ENCODE results near the gene GRIA3.
"Not testable (repeated sequence)": the region's sequence is repeated elsewhere in the genome, so short reads cannot be mapped to it uniquely, and the experiment has no call there.

Gene GRIA3

DNA sequence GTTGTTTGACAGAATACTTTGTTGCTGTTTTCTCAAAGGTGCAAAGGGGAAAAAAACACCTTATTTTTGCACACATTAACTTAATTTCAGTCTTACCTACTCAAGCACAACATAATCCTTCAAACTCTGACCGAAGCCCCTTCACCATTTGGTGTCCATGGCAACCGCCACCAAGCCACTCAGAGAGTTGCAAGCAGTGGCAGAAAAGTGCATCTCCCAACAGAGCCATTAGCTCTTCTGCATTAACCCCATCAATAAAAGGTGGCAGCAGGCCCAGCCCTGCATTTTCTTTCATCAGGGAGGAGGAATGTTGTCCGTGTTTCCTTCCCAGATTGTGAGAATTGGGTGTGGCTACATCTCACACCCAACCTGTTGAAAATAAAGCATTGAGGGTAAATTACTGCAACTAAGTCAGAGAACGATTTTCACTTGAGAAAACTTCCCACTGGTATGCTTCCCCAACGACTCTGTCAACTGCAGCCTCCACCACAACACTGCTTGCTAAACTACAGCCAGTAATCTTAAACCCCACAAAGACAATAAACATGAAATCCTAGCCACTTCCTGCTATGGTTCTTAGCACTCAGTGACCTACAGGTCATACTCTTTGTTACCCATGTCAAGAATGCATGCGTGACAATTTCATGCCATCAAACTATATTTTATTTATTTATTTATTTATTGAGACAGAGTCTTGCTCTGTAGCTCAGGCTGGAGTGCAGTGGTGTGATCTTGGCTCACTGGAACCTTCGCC is 154.0 kb downstream of the GRIA3 start:
- in situ Hi-C loops (cut with MboI; ENCODE audit: low sequenced_read_pairs): no loop called here

DNA sequence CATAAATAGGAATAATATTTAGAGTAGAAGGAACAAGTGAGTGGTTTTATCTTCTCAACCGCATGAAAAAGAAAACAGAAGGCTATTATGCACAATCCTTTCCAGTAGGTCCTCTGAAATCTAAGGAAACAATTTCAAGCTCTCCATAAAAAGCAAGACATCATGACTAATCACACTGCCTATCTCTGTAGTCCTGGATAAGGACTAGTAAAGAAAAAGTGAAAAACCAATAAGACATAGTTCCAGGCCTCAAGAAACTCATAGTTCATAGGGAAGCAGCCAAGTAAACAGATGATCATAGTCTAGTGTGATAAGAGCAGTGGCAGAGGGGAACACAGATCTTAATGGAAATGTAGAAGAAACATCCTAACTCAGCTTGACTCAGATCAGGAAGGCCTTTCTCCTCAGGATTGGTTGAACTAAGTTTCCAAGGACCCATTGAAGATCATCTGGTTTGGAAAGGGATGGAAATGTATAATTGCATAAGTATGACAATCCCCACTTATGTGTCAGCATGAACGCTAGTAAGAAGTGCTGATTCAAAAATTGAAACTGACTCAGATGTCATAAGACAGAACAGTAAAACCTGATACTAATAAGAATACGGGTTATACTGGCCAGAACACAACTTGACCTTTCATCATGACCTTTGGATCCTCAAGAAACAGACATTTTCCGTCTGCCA is 155.3 kb downstream of the GRIA3 start:
- in situ Hi-C loops (cut with MboI; ENCODE audit: low sequenced_read_pairs): no loop called here

DNA sequence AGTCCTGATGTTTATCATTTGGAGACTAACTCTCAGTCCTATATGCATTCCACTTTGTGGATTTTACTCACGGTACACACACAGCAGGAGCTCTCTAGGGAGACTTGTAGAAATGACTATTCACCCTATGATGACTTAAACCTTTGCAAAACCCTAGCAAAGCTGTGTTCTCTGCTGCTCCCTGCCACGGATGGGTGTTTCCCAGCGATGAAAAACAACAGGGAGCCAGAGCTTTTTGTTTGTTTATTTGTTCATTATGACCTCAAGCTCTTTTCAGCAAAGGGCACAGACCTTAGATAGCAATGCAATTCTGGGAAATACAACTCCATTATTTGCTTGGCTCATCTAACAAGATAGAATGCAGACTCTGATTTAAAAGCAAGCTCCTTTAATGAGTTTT is 156.6 kb downstream of the GRIA3 start:
- in situ Hi-C loops (cut with MboI; ENCODE audit: low sequenced_read_pairs): no loop called here

DNA sequence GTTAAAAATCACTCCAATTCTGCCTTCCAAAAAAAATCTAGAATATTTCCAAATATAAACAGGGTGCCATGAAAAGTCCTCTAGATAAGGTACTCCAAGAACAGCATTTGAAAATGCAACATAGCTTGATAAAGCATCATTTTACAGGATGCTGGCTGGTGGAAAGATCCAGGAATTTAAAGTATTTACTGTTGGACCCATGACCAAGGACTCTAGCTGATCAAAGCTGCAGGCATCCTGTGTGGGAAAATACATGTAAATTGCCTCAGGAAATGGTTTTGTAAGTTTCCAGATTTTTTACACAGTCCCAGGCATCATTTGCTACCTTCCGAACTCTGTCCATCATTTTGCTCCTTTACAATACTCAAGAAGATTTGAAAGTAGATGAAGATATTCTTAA is 164.4 kb downstream of the GRIA3 start:
- in situ Hi-C loops (cut with MboI; ENCODE audit: low sequenced_read_pairs): no loop called here

DNA sequence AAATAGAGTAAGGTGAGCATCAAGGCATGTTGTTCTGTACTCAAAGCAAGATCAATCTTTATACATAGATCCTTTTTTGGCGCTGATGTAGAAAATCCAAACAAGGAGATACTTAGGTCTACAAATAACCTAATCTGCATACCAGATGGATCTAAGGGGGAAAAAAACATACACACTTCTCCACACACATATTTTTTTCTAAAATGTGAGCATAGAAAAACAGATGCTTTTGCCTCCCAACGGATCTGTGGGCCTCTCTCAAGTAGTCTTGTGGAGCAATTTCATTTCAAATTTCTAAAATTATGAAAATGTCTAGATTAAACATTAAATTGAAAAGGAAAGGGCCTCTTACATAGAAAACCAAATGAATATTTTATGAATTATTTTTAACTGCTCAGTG is 166.1 kb downstream of the GRIA3 start:
- in situ Hi-C loops (cut with MboI; ENCODE audit: low sequenced_read_pairs): no loop called here

DNA sequence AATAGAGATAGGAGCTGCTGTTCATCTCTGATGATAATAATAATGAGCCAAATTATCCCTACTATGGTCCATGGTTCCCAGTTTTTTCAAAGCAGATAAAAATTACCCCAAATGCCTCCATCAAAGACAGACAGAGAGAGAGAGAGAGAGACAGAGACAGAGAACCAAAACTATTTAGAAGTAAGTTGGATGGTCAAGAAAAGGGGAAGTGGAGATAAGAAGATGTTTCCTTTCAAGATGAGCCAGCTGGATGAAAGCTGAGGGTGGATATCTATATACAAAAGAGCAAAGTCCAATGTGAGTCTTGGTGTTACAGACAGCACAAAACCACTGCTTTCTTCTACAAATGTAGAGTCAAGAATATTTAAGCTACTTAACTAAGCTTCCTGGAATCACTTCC is 173.9 kb downstream of the GRIA3 start:
- in situ Hi-C loops (cut with MboI; ENCODE audit: low sequenced_read_pairs): no loop called here

DNA sequence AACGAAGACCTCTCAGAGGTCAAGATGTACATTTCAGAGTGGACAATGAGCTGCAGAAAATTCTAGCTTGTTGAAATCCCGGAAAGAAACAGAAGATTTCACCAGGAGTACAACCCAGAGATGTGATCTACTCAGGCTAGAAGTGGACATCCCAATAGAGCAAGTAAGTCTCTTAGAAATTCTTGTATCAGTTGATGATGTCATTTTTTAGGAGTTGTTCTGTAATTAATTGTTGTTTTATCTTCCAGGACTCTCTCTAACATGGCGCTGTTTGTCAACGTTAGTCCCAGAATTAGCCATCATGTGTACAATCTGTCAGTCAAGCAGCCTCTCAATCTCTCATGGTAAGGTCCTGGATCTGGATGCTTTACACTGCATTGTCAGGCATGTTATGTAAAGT is 174.4 kb downstream of the GRIA3 start:
- in situ Hi-C loops (cut with MboI; ENCODE audit: low sequenced_read_pairs): no loop called here

DNA sequence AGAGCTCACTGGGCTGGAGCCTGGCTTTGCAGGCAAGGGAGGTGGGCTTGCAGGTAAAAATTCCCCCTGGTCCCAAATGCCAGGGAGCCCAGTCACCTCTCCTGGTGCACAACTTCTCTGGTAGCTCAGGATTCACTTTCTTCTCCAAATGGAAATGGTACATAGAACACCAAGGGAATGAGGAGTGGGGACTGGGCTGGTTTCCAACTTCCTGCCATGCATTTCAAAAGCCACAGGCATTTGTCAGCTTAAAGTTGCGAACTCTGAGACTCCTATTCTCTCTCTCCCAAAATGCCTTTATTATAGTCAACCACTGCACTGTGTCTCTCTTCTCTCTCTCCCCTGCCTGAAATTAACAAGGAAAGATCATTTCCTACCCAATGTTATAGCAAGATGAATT is 177.3 kb downstream of the GRIA3 start:
- in situ Hi-C loops (cut with MboI; ENCODE audit: low sequenced_read_pairs): no loop called here

DNA sequence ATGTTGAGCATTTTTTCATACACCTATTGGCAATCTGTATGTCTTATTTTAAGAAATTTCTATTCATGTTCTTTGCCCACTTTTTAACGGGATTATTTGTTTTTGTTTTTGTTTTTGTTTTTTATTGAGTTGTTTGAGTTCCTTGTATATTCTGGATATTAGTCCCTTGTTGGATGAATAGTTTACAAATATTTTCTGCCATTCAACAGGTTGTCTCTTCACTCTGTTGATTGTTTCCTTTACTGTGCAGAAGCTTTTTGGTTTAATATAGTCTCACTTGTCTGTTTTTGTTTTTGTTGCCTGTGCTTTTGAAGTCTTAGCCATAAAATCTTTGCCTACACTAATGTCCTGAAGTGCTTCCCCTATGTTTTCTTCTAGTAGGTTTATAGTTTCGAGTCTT is 202.1 kb downstream of the GRIA3 start:
- in situ Hi-C loops (cut with MboI; ENCODE audit: low sequenced_read_pairs): not testable (repeated sequence)

DNA sequence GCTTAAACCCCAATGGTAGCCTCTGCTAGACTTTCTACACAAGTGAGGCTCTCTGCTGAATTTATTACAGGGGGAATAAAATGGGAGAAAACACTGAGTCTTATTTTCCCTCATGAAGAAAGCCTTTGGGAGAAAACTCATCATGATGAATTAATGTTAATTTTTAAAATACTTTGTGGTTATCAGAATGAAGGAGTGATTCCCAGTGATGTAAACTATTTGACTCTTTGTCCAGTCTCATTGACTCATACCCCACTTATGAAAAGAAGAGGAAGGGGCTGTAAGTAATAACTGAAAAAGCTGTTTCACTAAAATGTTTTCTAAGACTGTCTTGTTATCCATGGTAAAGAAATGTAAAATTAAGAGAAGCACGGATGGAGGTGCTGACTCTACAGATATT is 208.8 kb downstream of the GRIA3 start:
- in situ Hi-C loops (cut with MboI; ENCODE audit: low sequenced_read_pairs): no loop called here

DNA sequence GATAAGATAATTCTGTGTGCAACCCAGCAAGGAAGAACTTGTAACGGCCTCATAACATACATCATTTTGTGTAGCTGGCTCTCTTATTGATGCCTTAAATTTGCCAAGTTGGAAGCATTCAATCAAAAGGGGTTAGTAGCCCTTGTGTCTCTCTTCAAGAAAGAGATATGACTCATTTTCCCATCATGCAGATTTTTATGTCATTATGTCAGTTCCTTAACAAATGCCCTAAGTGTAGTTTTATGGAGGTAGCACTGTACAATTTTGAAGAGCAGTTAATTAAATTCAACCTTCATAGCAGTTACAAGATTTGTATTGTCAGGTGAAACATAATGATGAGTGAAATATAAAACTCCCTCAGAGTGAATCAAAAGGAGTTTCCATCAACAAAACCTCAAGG is 215.6 kb downstream of the GRIA3 start:
- in situ Hi-C loops (cut with MboI; ENCODE audit: low sequenced_read_pairs): no loop called here

DNA sequence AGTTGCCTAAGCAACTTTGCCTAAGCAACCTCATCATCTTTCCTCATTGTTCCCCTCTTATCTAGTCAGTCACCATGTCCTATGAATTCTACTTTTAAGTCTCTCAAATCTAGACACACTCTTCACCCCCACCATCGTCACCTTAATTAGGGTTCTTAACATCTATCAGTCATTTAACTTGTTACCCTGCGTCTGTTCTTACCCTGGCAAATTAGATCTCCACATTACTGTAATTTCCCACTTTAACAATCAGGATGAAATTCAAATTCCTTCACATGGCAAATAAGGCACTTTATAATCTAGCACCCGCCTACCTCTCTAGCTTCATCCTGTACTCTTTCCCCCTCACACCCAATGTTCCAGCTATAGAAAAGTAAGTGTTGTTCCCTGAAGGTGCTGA is 221.2 kb downstream of the GRIA3 start:
- in situ Hi-C loops (cut with MboI; ENCODE audit: low sequenced_read_pairs): no loop called here

DNA sequence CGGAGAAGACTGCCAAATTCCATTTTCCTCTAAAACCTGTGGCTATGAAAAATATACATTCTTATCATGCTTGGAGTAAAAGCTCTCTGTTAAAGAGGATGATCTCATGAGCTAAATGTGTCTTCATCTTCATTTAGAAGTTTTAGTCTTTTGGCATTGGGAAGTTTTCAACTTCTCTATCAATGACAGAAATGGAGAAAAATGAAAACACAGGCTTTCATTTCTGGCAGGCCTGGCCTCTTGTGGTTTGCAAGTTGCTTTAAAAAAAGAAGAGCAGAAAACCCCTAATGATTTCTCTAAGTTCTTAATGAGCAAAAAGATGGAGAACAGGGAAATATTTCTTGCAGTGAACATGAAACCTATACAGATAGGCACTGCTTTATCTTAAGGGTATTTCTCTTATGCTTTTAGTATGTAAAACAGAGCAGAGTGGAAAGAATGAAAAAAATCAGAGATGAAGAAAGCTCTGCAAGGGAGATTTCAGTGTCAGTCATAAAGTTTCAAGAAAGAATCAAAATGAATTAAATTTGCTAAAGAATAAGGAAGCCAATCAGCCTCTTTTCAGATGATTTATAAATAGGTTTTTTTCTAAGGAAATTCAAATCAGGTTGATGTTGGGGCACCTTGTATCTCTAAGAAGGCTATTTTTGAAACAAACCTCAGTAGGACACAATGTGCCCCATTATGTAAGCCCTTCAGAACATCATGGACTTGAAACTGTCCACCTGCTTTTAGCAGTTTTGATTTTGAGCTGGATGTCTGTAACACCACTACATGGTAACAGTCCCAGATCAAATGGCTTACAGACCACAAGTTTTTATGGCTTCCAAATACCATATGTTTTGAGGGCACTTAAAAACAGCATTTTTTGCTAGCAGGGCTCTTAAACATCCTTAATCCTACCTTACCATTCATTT is 225.0 kb downstream of the GRIA3 start:
- in situ Hi-C loops (cut with MboI; ENCODE audit: low sequenced_read_pairs): no loop called here

DNA sequence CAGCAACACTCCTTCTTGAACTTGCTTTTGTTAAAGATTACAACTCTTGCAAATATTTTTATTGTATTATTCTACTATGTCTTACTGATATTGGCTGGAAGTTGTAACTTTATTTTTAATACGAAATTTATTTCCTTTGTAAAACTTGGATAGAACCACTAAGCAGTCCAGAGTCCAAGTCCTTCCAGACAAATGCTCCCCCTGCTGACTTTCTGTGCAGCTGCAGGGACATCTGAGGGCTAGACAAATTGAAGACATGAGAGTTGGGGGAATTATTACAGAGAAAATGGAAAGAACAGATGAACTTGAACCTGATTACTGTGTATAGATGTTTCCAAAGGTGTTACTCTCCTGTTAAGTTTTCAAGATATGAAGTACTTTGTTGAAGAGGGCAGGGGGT is 238.8 kb downstream of the GRIA3 start:
- in situ Hi-C loops (cut with MboI; ENCODE audit: low sequenced_read_pairs): no loop called here

DNA sequence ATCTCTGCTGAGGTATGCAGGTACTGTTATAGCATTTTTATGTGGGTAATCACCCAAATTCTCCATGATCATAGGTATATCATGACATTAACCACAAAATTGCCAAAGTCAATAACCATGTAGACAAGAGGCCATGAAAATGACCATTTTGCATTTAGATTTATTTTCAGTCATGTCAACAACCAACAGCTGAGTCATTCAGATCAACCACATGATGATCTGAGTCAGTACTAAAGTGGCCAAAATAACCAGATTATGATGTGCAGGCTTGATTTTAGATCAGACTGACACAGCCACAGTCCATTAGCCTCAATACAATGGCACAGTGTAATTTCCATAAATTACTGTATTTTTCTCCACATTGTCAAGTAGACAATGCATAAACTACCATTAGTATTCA is 240.5 kb downstream of the GRIA3 start:
- in situ Hi-C loops (cut with MboI; ENCODE audit: low sequenced_read_pairs): no loop called here

DNA sequence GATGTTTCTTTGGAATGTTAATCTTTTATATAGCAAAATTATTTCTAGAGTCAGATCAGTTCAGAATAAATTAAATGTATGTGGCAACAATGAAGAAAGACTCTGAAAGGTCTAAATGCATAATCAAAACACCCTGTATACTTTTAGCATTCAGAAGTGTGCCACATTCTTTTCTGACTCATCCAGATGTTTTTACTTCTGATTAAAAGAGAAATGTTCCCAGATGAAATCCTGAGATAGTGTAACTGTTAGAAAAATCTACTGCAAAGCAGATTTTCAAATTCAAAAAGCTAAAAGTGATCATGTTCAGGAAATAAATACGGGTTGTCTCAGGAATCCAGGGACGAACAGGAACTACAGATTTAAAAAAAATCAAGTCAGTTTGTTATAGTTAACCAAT is 241.4 kb downstream of the GRIA3 start:
- in situ Hi-C loops (cut with MboI; ENCODE audit: low sequenced_read_pairs): no loop called here

DNA sequence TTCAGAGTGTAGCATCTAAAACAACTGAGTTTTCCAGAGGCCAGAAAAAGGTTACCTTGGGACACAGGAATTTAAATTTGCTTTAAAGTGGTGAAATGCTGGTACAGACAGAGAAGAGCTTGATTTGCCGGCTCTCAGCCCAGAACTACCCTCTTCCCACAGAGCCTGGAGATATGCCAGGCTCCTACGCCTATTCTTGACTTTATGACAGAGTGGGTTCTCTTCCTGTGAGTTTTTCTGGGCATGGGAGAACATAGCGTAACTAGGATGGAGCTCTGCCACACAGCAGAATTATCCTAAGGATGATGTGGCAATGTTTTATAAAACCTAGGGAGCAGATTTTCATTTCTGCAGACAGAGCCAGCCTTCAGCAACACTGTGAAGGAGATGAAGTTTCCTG is 241.8 kb downstream of the GRIA3 start:
- in situ Hi-C loops (cut with MboI; ENCODE audit: low sequenced_read_pairs): no loop called here

DNA sequence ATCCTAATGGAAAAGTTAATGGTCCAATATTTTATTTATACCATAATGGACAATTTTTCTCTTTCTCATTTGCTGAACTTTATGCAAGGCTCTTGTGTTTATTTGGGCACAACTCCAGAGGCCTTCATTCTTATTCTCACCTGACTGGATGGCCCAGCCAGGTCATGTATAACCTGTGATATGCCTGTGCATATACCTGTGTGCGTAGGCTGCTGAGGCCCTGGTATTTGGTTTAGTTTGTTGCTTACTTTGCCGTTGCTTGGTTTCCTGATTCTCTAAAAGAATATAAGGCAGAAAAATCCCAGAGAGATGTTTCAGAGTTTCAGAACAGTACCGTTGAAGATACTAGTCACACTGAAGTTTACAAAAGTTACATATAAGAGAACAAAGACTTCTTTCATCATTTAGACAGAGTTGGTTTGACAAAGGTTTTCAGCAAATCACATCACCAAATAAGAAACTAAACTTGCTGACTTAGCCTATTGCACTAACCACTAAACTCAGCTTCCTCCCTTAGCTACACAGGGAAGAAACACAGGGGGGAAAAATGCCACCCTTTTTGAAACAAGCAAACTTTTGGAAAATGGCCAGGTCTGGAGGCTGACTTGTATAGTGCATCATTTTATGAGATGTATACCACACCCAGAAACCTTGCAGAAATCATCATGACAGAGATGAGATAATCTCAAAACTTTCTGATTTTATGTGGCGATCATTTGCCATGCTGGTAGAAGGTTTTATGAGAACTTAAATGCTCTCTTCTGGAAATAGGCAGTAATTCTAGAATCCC is 248.5 kb downstream of the GRIA3 start:
- in situ Hi-C loops (cut with MboI; ENCODE audit: low sequenced_read_pairs): no loop called here

DNA sequence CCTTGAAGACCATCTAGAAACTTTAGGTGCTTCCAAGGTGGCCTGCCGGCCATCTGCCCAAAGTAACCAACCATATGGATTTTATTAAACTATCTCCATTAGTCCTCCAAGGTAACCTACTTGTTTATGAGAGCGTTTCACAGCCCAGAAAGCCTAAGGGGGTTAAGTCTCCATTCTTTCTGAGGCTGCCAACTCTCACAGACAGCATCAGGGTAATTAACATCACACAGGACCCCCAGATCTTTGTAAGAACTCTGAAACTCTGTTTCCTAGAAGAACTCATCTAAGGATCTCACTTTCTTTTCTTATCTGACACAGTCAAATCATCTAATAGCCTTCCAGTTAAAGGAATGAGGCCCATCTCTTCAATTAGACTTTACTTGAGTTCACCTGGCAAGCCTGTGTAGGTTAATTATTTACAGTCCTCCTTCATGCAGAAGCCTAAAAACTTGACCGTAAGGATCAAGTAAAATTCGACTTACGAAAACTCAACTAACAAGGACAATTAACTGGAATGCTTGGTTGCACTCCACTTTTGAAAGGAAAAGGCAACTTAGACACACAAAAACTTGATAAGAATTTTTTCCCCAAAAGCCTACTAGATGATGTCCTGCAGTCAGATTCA is 252.5 kb downstream of the GRIA3 start:
- in situ Hi-C loops (cut with MboI; ENCODE audit: low sequenced_read_pairs): no loop called here

DNA sequence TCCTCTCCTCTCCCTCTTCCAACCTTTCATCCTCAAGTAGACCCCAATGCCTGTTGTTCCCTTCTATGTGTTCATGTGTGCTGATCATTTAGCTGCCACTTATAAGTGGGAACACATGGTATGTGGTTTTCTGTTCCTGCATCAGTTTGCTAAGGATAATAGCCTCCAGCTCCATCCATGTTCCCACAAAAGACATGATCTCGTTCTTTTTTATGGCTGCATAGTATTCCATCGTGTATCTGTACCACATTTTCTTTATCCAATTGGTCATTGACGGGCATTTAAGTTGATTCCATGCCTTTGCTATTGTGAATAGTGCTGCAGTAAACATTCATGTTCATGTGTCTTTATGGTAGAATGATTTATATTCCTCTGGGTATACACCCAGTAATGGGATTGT is 255.8 kb downstream of the GRIA3 start:
- in situ Hi-C loops (cut with MboI; ENCODE audit: low sequenced_read_pairs): not testable (repeated sequence)

All from HL-60/S4 treated with retinoic acid at 250 ng/mL for 4 days and 3 days (cell line).